ENCODE data around the gene HDLBP. TPM values are rescaled to one million over a fixed set of nuclear protein-coding genes. Genes with fewer than 3 reads are reported as not detected.

Gene HDLBP
- 100 to 1,000 TPM; 136 to 394 (median 171) TPM for polyA plus RNA-seq
- long read RNA-seq, donor 1: 0 reads
- long read RNA-seq, donor 2, full-length matches to known transcripts: 10 of 57 reads
- long read RNA-seq, donor 2, partial matches to known transcripts: 32 of 57 reads
- long read RNA-seq, donor 2, other reads (novel, unspliced or antisense): 15 of 57 reads
- long read RNA-seq, donor 3, full-length matches to known transcripts: 24 of 166 reads
- long read RNA-seq, donor 3, partial matches to known transcripts: 142 of 166 reads
- long read RNA-seq, donor 3, other reads (novel, unspliced or antisense): 0 of 166 reads
- long read RNA-seq, donor 4, partial matches to known transcripts: 0 of 1 reads
- long read RNA-seq, donor 4, other reads (novel, unspliced or antisense): 0 of 1 reads
- long read RNA-seq, donor 5, full-length matches to known transcripts: 10 of 63 reads
- long read RNA-seq, donor 5, partial matches to known transcripts: 48 of 63 reads
- long read RNA-seq, donor 5, other reads (novel, unspliced or antisense): 5 of 63 reads
- long read RNA-seq, donor 6, full-length matches to known transcripts: 13 of 125 reads
- long read RNA-seq, donor 6, partial matches to known transcripts: 112 of 125 reads
- long read RNA-seq, donor 6, other reads (novel, unspliced or antisense): 0 of 125 reads
- long read RNA-seq, donor 7: 0 reads
- long read RNA-seq, donor 8, full-length matches to known transcripts: 4 of 4 reads
- long read RNA-seq, donor 8, partial matches to known transcripts: 0 of 4 reads
- long read RNA-seq, donor 8, other reads (novel, unspliced or antisense): 0 of 4 reads
- long read RNA-seq, donor 9, full-length matches to known transcripts: 6 of 11 reads
- long read RNA-seq, donor 9, partial matches to known transcripts: 5 of 11 reads
- long read RNA-seq, donor 9, other reads (novel, unspliced or antisense): 0 of 11 reads
- long read RNA-seq, donor 10, full-length matches to known transcripts: 26 of 392 reads
- long read RNA-seq, donor 10, partial matches to known transcripts: 276 of 392 reads
- long read RNA-seq, donor 10, other reads (novel, unspliced or antisense): 90 of 392 reads

- peaks cover 7 to 23% (median 19%) of the 10 kb centered on the region in 3 donors for H3K4me1 ChIP-seq (ENCODE audit: control insufficient read depth in 3 of 3, insufficient read depth in 2 of 3, low read depth in 1 of 3, low read length in 2 of 3)
- WGBS, 3 donors: 0 to 1% (median 1%) methylated on average over 42 to 73 of the region's 73 CpGs
- DNase-seq (peak; percentile 99 to 100), FAIRE-seq (no peak)
- H3K36me3 ChIP-seq (ENCODE audit: control insufficient read depth in 3 of 3, insufficient read depth in 2 of 3, low read depth in 1 of 3, low read length in 3 of 3): no peaks in the 10 kb centered on the region
- H3K9me3 ChIP-seq (ENCODE audit: control insufficient read depth in 2 of 2, insufficient read depth in 1 of 2, low read depth in 1 of 2, low read length in 1 of 2): no peaks in the 10 kb centered on the region
- peak within 1 kb of the TSS; percentile 93 to 99 (median 95) for H3K27ac ChIP-seq (ENCODE audit: low read depth in 1 of 3, low read length in 2 of 3)
- no peaks in the 10 kb centered on the region for H3K27me3 ChIP-seq (ENCODE audit: control insufficient read depth in 3 of 3, insufficient read depth in 3 of 3, low read length in 3 of 3)
- peak within 1 kb of the TSS; percentile 78 to 96 (median 83) for H3K4me3 ChIP-seq (ENCODE audit: low read depth in 1 of 3, low read length in 3 of 3)
Measured at GRCh38 chr2:241315093-241315878, at the start of gene HDLBP. HDLBP (minus strand) TSS chr2:241315672; CDS start chr2:241266869, 48,803 bp downstream.

- peaks cover 6 to 10% (median 7%) of the 10 kb centered on the region in 3 donors for H3K4me1 ChIP-seq (ENCODE audit: control insufficient read depth in 3 of 3, insufficient read depth in 2 of 3, low read depth in 1 of 3, low read length in 2 of 3)
- FAIRE-seq (no peak), DNase-seq (no peak)
- H3K27ac ChIP-seq (ENCODE audit: low read depth in 1 of 3, low read length in 2 of 3): no peak overlapping the region
- H3K36me3 ChIP-seq (ENCODE audit: control insufficient read depth in 3 of 3, insufficient read depth in 2 of 3, low read depth in 1 of 3, low read length in 3 of 3): peaks cover 0 to 18% (median 0%) of the 10 kb centered on the region in 3 donors
- whole genome bisulfite sequencing, 3 donors: 26 to 49% (median 41%) methylated on average over 2 of the region's 2 CpGs
- H3K27me3 ChIP-seq (ENCODE audit: control insufficient read depth in 3 of 3, insufficient read depth in 3 of 3, low read length in 3 of 3): no peaks in the 10 kb centered on the region
- no peak overlapping the region for H3K4me3 ChIP-seq (ENCODE audit: low read depth in 1 of 3, low read length in 3 of 3)
- no peaks in the 10 kb centered on the region for H3K9me3 ChIP-seq (ENCODE audit: control insufficient read depth in 2 of 2, insufficient read depth in 1 of 2, low read depth in 1 of 2, low read length in 1 of 2)
Measured at GRCh38 chr2:241364781-241365180, 49.3 kb upstream of the HDLBP start.

GRCh38 chr2:241363426-241363825 is 48.0 kb upstream of the HDLBP start:
- Histone ChIP-seq H3K27me3 (ENCODE audit: control insufficient read depth in 3 of 3, insufficient read depth in 3 of 3, low read length in 3 of 3) (no peaks in the 10 kb centered on the region), H3K9me3 (ENCODE audit: control insufficient read depth in 2 of 2, insufficient read depth in 1 of 2, low read depth in 1 of 2, low read length in 1 of 2) (no peaks in the 10 kb centered on the region), H3K27ac (ENCODE audit: low read depth in 1 of 3, low read length in 2 of 3) (peak overlapping the region in 2 of 3 donors; percentile 12 to 62), H3K4me1 (ENCODE audit: control insufficient read depth in 3 of 3, insufficient read depth in 2 of 3, low read depth in 1 of 3, low read length in 2 of 3) (peaks cover 10 to 16% (median 15%) of the 10 kb centered on the region in 3 donors), H3K4me3 (ENCODE audit: low read depth in 1 of 3, low read length in 3 of 3) (no peak overlapping the region), H3K36me3 (ENCODE audit: control insufficient read depth in 3 of 3, insufficient read depth in 2 of 3, low read depth in 1 of 3, low read length in 3 of 3) (peaks cover 0 to 18% (median 0%) of the 10 kb centered on the region in 3 donors)
- FAIRE-seq (no peak), DNase-seq (peak in 1 of 2 donors; percentile 75)
- WGBS, 3 donors: 33 to 71% (median 34%) methylated on average over 7 of the region's 7 CpGs

GRCh38 chr2:241359481-241360045 is 44.1 kb upstream of the HDLBP start:
- peaks cover 0 to 15% (median 0%) of the 10 kb centered on the region in 3 donors for H3K36me3 ChIP-seq (ENCODE audit: control insufficient read depth in 3 of 3, insufficient read depth in 2 of 3, low read depth in 1 of 3, low read length in 3 of 3)
- peaks cover 0 to 4% of the 10 kb centered on the region in 2 donors for H3K9me3 ChIP-seq (ENCODE audit: control insufficient read depth in 2 of 2, insufficient read depth in 1 of 2, low read depth in 1 of 2, low read length in 1 of 2)
- H3K27me3 ChIP-seq (ENCODE audit: control insufficient read depth in 3 of 3, insufficient read depth in 3 of 3, low read length in 3 of 3): no peaks in the 10 kb centered on the region
- FAIRE-seq: no peak
- no peak overlapping the region for H3K4me3 ChIP-seq (ENCODE audit: low read depth in 1 of 3, low read length in 3 of 3)
- 29 to 69% (median 47%) methylated on average over 7 of the region's 7 CpGs for WGBS, 3 donors
- peaks cover 6 to 36% (median 17%) of the 10 kb centered on the region in 3 donors for H3K4me1 ChIP-seq (ENCODE audit: control insufficient read depth in 3 of 3, insufficient read depth in 2 of 3, low read depth in 1 of 3, low read length in 2 of 3)
- peak; percentile 64 to 82 for DNase-seq
- peak overlapping the region; percentile 52 to 81 (median 65) for H3K27ac ChIP-seq (ENCODE audit: low read depth in 1 of 3, low read length in 2 of 3)

GRCh38 chr2:241358470-241358869 is 43.0 kb upstream of the HDLBP start:
- H3K4me1 ChIP-seq (ENCODE audit: control insufficient read depth in 3 of 3, insufficient read depth in 2 of 3, low read depth in 1 of 3, low read length in 2 of 3): peaks cover 3 to 42% (median 17%) of the 10 kb centered on the region in 3 donors
- peak overlapping the region; percentile 67 to 81 (median 71) for H3K27ac ChIP-seq (ENCODE audit: low read depth in 1 of 3, low read length in 2 of 3)
- peak; percentile 65 to 72 for DNase-seq
- H3K36me3 ChIP-seq (ENCODE audit: control insufficient read depth in 3 of 3, insufficient read depth in 2 of 3, low read depth in 1 of 3, low read length in 3 of 3): peaks cover 0 to 17% (median 0%) of the 10 kb centered on the region in 3 donors
- H3K4me3 ChIP-seq (ENCODE audit: low read depth in 1 of 3, low read length in 3 of 3): peak overlapping the region in 2 of 3 donors; percentile 5 to 11
- WGBS, 3 donors: 16 to 43% (median 31%) methylated on average over 5 of the region's 5 CpGs
- H3K9me3 ChIP-seq (ENCODE audit: control insufficient read depth in 2 of 2, insufficient read depth in 1 of 2, low read depth in 1 of 2, low read length in 1 of 2): peaks cover 0 to 4% of the 10 kb centered on the region in 2 donors
- H3K27me3 ChIP-seq (ENCODE audit: control insufficient read depth in 3 of 3, insufficient read depth in 3 of 3, low read length in 3 of 3): no peaks in the 10 kb centered on the region
- no peak for FAIRE-seq

GRCh38 chr2:241357531-241357930 is 42.1 kb upstream of the HDLBP start:
- H3K27me3 ChIP-seq (ENCODE audit: control insufficient read depth in 3 of 3, insufficient read depth in 3 of 3, low read length in 3 of 3): no peaks in the 10 kb centered on the region
- H3K9me3 ChIP-seq (ENCODE audit: control insufficient read depth in 2 of 2, insufficient read depth in 1 of 2, low read depth in 1 of 2, low read length in 1 of 2): peaks cover 0 to 4% of the 10 kb centered on the region in 2 donors
- WGBS, 3 donors: 11 to 38% (median 13%) methylated on average over 3 of the region's 3 CpGs
- FAIRE-seq (no peak), DNase-seq (peak; percentile 23 to 56)
- H3K4me3 ChIP-seq (ENCODE audit: low read depth in 1 of 3, low read length in 3 of 3): peak overlapping the region in 2 of 3 donors; percentile 72 to 75
- peaks cover 3 to 49% (median 13%) of the 10 kb centered on the region in 3 donors for H3K4me1 ChIP-seq (ENCODE audit: control insufficient read depth in 3 of 3, insufficient read depth in 2 of 3, low read depth in 1 of 3, low read length in 2 of 3)
- H3K36me3 ChIP-seq (ENCODE audit: control insufficient read depth in 3 of 3, insufficient read depth in 2 of 3, low read depth in 1 of 3, low read length in 3 of 3): peaks cover 0 to 15% (median 4%) of the 10 kb centered on the region in 3 donors
- peak overlapping the region; percentile 47 to 81 (median 60) for H3K27ac ChIP-seq (ENCODE audit: low read depth in 1 of 3, low read length in 2 of 3)

- DNase-seq (no peak), FAIRE-seq (no peak)
- 9 to 20% (median 18%) methylated on average over 5 of the region's 5 CpGs for WGBS, 3 donors
- H3K4me1 ChIP-seq (ENCODE audit: control insufficient read depth in 3 of 3, insufficient read depth in 2 of 3, low read depth in 1 of 3, low read length in 2 of 3): peaks cover 3 to 56% (median 13%) of the 10 kb centered on the region in 3 donors
- H3K36me3 ChIP-seq (ENCODE audit: control insufficient read depth in 3 of 3, insufficient read depth in 2 of 3, low read depth in 1 of 3, low read length in 3 of 3): peaks cover 0 to 15% (median 4%) of the 10 kb centered on the region in 3 donors
- peak overlapping the region; percentile 81 to 96 (median 91) for H3K27ac ChIP-seq (ENCODE audit: low read depth in 1 of 3, low read length in 2 of 3)
- H3K9me3 ChIP-seq (ENCODE audit: control insufficient read depth in 2 of 2, insufficient read depth in 1 of 2, low read depth in 1 of 2, low read length in 1 of 2): peaks cover 0 to 4% of the 10 kb centered on the region in 2 donors
- H3K27me3 ChIP-seq (ENCODE audit: control insufficient read depth in 3 of 3, insufficient read depth in 3 of 3, low read length in 3 of 3): no peaks in the 10 kb centered on the region
- H3K4me3 ChIP-seq (ENCODE audit: low read depth in 1 of 3, low read length in 3 of 3): peak overlapping the region; percentile 72 to 85 (median 75)
Measured at GRCh38 chr2:241356871-241357260, 41.4 kb upstream of the HDLBP start.

Measured in small intestine (tissue), 16 donors.